Measurements from ENCODE around the gene U2SURP.

Gene U2SURP

GRCh38 chr3:142972092-142972753, 29.1 kb upstream of the U2SURP start:
- no peak overlapping the region for H3K4me2 ChIP-seq (ENCODE audit: low read depth, low read length)
- H4K20me1 ChIP-seq (ENCODE audit: insufficient read depth, low read length): no peaks in the 10 kb centered on the region
- H3K9me2 ChIP-seq (replicated peaks; ENCODE audit: insufficient read depth, low read length): no peaks in the 10 kb centered on the region

GRCh38 chr3:142973217-142974009, 28.0 kb upstream of the U2SURP start:
- no peak overlapping the region for H3K27ac ChIP-seq (ENCODE audit: low read length)
- no peaks in the 10 kb centered on the region for H4K20me1 ChIP-seq (ENCODE audit: insufficient read depth, low read length)
- H3K9me3 ChIP-seq (replicated peaks; ENCODE audit: insufficient read depth, low read length): no peaks in the 10 kb centered on the region
- H3K4me3 ChIP-seq (ENCODE audit: low read length): no peak overlapping the region
- H3K9ac ChIP-seq (ENCODE audit: low read length): no peak overlapping the region
- no peaks in the 10 kb centered on the region for H3F3A ChIP-seq (ENCODE audit: insufficient read depth, low read length)
- no peak overlapping the region for H3K4me2 ChIP-seq (ENCODE audit: low read depth, low read length)
- H2AFZ ChIP-seq (ENCODE audit: low read length): no peak overlapping the region
- no peaks in the 10 kb centered on the region for H3K27me3 ChIP-seq (replicated peaks; ENCODE audit: insufficient read depth, low read length)
- DNase-seq: no peak
- H3K4me1 ChIP-seq (ENCODE audit: low read length): no peaks in the 10 kb centered on the region
- H3K79me2 ChIP-seq (ENCODE audit: low read length): no peaks in the 10 kb centered on the region
- TF ChIP-seq EZH2 (optimal IDR thresholded peaks at IDR 0.05; ENCODE audit: low read depth, low read length) (no peak), EZH2phosphoT487 (IDR thresholded peaks at IDR 0.05; ENCODE audit: low read length) (no peak), CTCF (IDR thresholded peaks at IDR 0.05; ENCODE audit: low read length) (no peak)
- H3K36me3 ChIP-seq (replicated peaks; ENCODE audit: insufficient read depth, low read length): no peaks in the 10 kb centered on the region
- no peaks in the 10 kb centered on the region for H3K9me2 ChIP-seq (replicated peaks; ENCODE audit: insufficient read depth, low read length)

More at GRCh38 chr3:142972092-142972753, 29.1 kb upstream of the U2SURP start:
- TF ChIP-seq EZH2phosphoT487 (IDR thresholded peaks at IDR 0.05; ENCODE audit: low read length): no peak
- TF ChIP-seq CTCF (IDR thresholded peaks at IDR 0.05; ENCODE audit: low read length): no peak
- TF ChIP-seq EZH2 (optimal IDR thresholded peaks at IDR 0.05; ENCODE audit: low read depth, low read length): no peak
- Histone ChIP-seq H3K9me3 (replicated peaks; ENCODE audit: insufficient read depth, low read length) (no peaks in the 10 kb centered on the region), H2AFZ (ENCODE audit: low read length) (no peak overlapping the region), H3F3A (ENCODE audit: insufficient read depth, low read length) (no peaks in the 10 kb centered on the region), H3K36me3 (replicated peaks; ENCODE audit: insufficient read depth, low read length) (no peaks in the 10 kb centered on the region), H3K27me3 (replicated peaks; ENCODE audit: insufficient read depth, low read length) (no peaks in the 10 kb centered on the region), H3K9ac (ENCODE audit: low read length) (no peak overlapping the region), H3K27ac (ENCODE audit: low read length) (no peak overlapping the region), H3K79me2 (ENCODE audit: low read length) (no peaks in the 10 kb centered on the region), H3K4me3 (ENCODE audit: low read length) (no peak overlapping the region), H3K4me1 (ENCODE audit: low read length) (no peaks in the 10 kb centered on the region)
- no peak for DNase-seq

GRCh38 chr3:142975316-142975995, 25.9 kb upstream of the U2SURP start:
- H3K9ac ChIP-seq (ENCODE audit: low read length): no peak overlapping the region
- H4K20me1 ChIP-seq (ENCODE audit: insufficient read depth, low read length): no peaks in the 10 kb centered on the region
- H3K4me3 ChIP-seq (ENCODE audit: low read length): no peak overlapping the region
- no peak overlapping the region for H3K4me2 ChIP-seq (ENCODE audit: low read depth, low read length)
- no peak overlapping the region for H3K27ac ChIP-seq (ENCODE audit: low read length)
- H3K9me3 ChIP-seq (replicated peaks; ENCODE audit: insufficient read depth, low read length): no peaks in the 10 kb centered on the region
- no peaks in the 10 kb centered on the region for H3K9me2 ChIP-seq (replicated peaks; ENCODE audit: insufficient read depth, low read length)
- no peaks in the 10 kb centered on the region for H3K4me1 ChIP-seq (ENCODE audit: low read length)
- DNase-seq: no peak
- no peaks in the 10 kb centered on the region for H3K27me3 ChIP-seq (replicated peaks; ENCODE audit: insufficient read depth, low read length)
- H3K36me3 ChIP-seq (replicated peaks; ENCODE audit: insufficient read depth, low read length): no peaks in the 10 kb centered on the region
- H2AFZ ChIP-seq (ENCODE audit: low read length): no peak overlapping the region
- no peaks in the 10 kb centered on the region for H3K79me2 ChIP-seq (ENCODE audit: low read length)
- H3F3A ChIP-seq (ENCODE audit: insufficient read depth, low read length): no peaks in the 10 kb centered on the region
- TF ChIP-seq CTCF (IDR thresholded peaks at IDR 0.05; ENCODE audit: low read length): peak; percentile 17; the same call in 1 of the 2 replicates
- no peak for TF ChIP-seq EZH2 (optimal IDR thresholded peaks at IDR 0.05; ENCODE audit: low read depth, low read length)

Data from MM.1S (cell line).